Hypothalamus (tissue), 51 donors: ENCODE data around the gene TSPEAR.

Experiments
- DNase-seq, 51 donors: peaks; one replicate each; lab custom pipeline; 2025; lab: John Stamatoyannopoulos, UW

TSPEAR gene

GRCh38 chr21:44742418-44743153 lies 31.2 kb upstream of the TSPEAR start:
- no peak for DNase-seq

- DNase-seq = no peak
These were observed 30.5 kb upstream of the TSPEAR start for GRCh38 chr21:44741921-44742320.

- no peak for DNase-seq
These were observed 29.4 kb upstream of the TSPEAR start for GRCh38 chr21:44740742-44741141.

- no peak for DNase-seq
These were observed 27.9 kb upstream of the TSPEAR start for GRCh38 chr21:44739316-44739715.

GRCh38 chr21:44738621-44739020 lies 27.2 kb upstream of the TSPEAR start:
- no peak for DNase-seq

GRCh38 chr21:44737706-44738354 lies 26.5 kb upstream of the TSPEAR start:
- DNase-seq = no peak

- DNase-seq = no peak
These were observed 25.1 kb upstream of the TSPEAR start for GRCh38 chr21:44736291-44737004.

GRCh38 chr21:44735821-44736220 lies 24.4 kb upstream of the TSPEAR start:
- no peak for DNase-seq

GRCh38 chr21:44734841-44735240 lies 23.5 kb upstream of the TSPEAR start:
- DNase-seq = no peak

- no peak for DNase-seq
These were observed 22.8 kb upstream of the TSPEAR start for GRCh38 chr21:44734026-44734745.

- no peak for DNase-seq
These were observed 21.6 kb upstream of the TSPEAR start for GRCh38 chr21:44732956-44733355.

- DNase-seq = no peak
These were observed 20.9 kb upstream of the TSPEAR start for GRCh38 chr21:44732263-44732662.

GRCh38 chr21:44730951-44731579 lies 19.7 kb upstream of the TSPEAR start:
- no peak for DNase-seq

- no peak for DNase-seq
These were observed 18.6 kb upstream of the TSPEAR start for GRCh38 chr21:44730028-44730395.

- DNase-seq = no peak
These were observed 18.1 kb upstream of the TSPEAR start for GRCh38 chr21:44729336-44730027.

GRCh38 chr21:44728716-44729115 lies 17.3 kb upstream of the TSPEAR start:
- no peak for DNase-seq

GRCh38 chr21:44727757-44728156 lies 16.4 kb upstream of the TSPEAR start:
- DNase-seq = no peak

GRCh38 chr21:44727321-44727720 lies 15.9 kb upstream of the TSPEAR start:
- DNase-seq = no peak

- DNase-seq = no peak
These were observed 15.5 kb upstream of the TSPEAR start for GRCh38 chr21:44726826-44727225.

GRCh38 chr21:44724926-44725325 lies 13.6 kb upstream of the TSPEAR start:
- no peak for DNase-seq
